Measurements from ENCODE around the gene XCL1. TPM values are rescaled to one million over a fixed set of nuclear protein-coding genes. Genes with fewer than 3 reads are reported as not detected.

XCL1 gene
- total and polyA plus RNA-seq, 2 of the 13 experiments (the other 11 are each of a cell fraction or from before 2014, with no cell fraction given): 2.5 to 7.6 TPM

- TF ChIP-seq PBX3 (CRISPR knock-in tag; IDR thresholded peaks at IDR 0.05; ENCODE audit: borderline replicate concordance): no peak
- peak; percentile 64; the same call in 1 of the 2 replicates for TF ChIP-seq CREM (IDR thresholded peaks at IDR 0.05)
- no peak for TF ChIP-seq CREM (CRISPR knock-in tag; IDR thresholded peaks at IDR 0.05)
- TF ChIP-seq SIN3B (IDR thresholded peaks at IDR 0.05; ENCODE audit: low read length): no peak
- TF ChIP-seq IRF2 (CRISPR knock-in tag; IDR thresholded peaks at IDR 0.05): no peak
- TF ChIP-seq ZBTB21 (CRISPR knock-in tag; IDR thresholded peaks at IDR 0.05): peak; percentile 63; the same call in 1 of the 2 replicates
- no peak for TF ChIP-seq ZNF850 (CRISPR knock-in tag; conservative IDR thresholded peaks at IDR 0.05)
- no peak for TF ChIP-seq ZNF614 (CRISPR knock-in tag; IDR thresholded peaks at IDR 0.05; ENCODE audit: borderline replicate concordance)
- no peak for TF ChIP-seq ZFY (CRISPR knock-in tag; IDR thresholded peaks at IDR 0.05)
- TF ChIP-seq NRL (CRISPR knock-in tag; IDR thresholded peaks at IDR 0.05; ENCODE audit: borderline replicate concordance): no peak
- no peak for TF ChIP-seq NFATC3 (CRISPR knock-in tag; IDR thresholded peaks at IDR 0.05)
- TF ChIP-seq ADNP (CRISPR knock-in tag; IDR thresholded peaks at IDR 0.05): no peak
- TF ChIP-seq E2F2 (CRISPR knock-in tag; IDR thresholded peaks at IDR 0.05; ENCODE audit: borderline replicate concordance): no peak
- TF ChIP-seq BCL6 (CRISPR knock-in tag; IDR thresholded peaks at IDR 0.05): peak; percentile 76
- TF ChIP-seq SIX4 (CRISPR knock-in tag; IDR thresholded peaks at IDR 0.05): peak; percentile 41; the same call in 1 of the 2 replicates
- TF ChIP-seq GLMP (CRISPR knock-in tag; IDR thresholded peaks at IDR 0.05; ENCODE audit: borderline replicate concordance): no peak
- TF ChIP-seq ZNF264 (CRISPR knock-in tag; IDR thresholded peaks at IDR 0.05): no peak
- no peak for TF ChIP-seq ZMAT3 (CRISPR knock-in tag; conservative IDR thresholded peaks at IDR 0.05)
- TF ChIP-seq HNF4G (IDR thresholded peaks at IDR 0.05; ENCODE audit: borderline replicate concordance, low read depth, low read length): peak; percentile 46; the same call in 1 of the 2 replicates
- no peak for TF ChIP-seq HNF4G (CRISPR knock-in tag; IDR thresholded peaks at IDR 0.05; ENCODE audit: borderline replicate concordance, low read depth)
- no peak for TF ChIP-seq HBP1 (CRISPR knock-in tag; IDR thresholded peaks at IDR 0.05; ENCODE audit: low read depth)
- TF ChIP-seq SOX13 (IDR thresholded peaks at IDR 0.05): peak; percentile 82
- peak in 1 of 2 experiments; percentile 98; a peak in 2 of 4 replicates for TF ChIP-seq SOX13 (CRISPR knock-in tag; conservative IDR thresholded peaks at IDR 0.05 in 1 of 2, IDR thresholded peaks at IDR 0.05 in 1 of 2)
- no peak for TF ChIP-seq BRF2 (CRISPR knock-in tag; IDR thresholded peaks at IDR 0.05)
- no peak for TF ChIP-seq NFE2L1 (CRISPR knock-in tag; IDR thresholded peaks at IDR 0.05; ENCODE audit: borderline replicate concordance)
Measured at GRCh38 chr1:168555508-168556046, 20.8 kb upstream of the XCL1 start (continued).
